Measurements from ENCODE around the gene CLVS2.

The CLVS2 gene, protein sequence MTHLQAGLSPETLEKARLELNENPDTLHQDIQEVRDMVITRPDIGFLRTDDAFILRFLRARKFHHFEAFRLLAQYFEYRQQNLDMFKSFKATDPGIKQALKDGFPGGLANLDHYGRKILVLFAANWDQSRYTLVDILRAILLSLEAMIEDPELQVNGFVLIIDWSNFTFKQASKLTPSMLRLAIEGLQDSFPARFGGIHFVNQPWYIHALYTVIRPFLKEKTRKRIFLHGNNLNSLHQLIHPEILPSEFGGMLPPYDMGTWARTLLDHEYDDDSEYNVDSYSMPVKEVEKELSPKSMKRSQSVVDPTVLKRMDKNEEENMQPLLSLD

DNA sequence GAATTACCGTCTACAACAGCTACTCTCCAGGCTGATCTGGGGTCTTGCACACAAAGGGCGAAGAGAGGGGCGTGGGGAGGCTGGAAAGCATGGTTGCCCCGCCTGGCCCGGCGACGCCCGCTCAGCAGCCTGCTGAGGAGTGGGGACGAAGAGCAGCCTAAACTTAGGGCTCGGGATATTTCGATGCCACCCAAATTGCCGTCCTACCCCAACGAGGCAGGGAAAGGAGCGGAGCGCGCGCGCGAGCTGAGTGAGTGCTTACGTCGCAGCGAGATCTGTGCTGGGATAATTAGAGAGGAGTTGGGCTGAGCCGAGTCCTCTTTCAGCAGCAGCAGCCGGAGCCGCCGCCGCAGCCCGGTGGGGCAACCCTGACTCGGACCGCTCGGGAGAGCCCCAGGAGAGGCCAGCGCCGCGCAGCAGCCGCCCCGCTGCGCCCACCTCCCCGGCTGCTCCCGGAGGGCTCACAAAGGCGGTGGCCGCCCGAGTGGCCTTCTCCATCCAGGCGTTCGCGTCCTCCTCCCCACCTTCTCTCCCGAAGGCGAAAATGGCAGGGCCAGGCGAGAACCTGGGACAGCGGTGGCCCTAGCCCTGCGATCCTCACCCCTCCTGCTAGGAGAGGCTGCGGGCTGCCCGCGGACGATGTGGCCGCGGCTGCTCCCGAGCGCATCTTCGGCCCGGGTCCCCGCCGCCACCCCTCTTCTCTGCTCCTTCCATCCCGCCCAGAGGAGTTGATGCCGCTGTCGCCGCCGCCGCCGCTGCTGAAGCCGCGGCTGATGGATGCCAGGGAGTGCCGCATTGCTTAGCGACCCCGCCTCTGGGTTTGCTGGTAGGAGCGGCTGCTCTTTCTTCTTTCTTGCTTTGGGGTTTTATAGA, at the start of gene CLVS2:
Gene CLVS2, plus strand, starts transcription at position 315 of the 873 bp plus-strand sequence. CDS start 1,543 bp downstream, outside the sequence.
- DNase-seq (ENCODE audit: low read depth, low spot score): peak; percentile 74

DNA sequence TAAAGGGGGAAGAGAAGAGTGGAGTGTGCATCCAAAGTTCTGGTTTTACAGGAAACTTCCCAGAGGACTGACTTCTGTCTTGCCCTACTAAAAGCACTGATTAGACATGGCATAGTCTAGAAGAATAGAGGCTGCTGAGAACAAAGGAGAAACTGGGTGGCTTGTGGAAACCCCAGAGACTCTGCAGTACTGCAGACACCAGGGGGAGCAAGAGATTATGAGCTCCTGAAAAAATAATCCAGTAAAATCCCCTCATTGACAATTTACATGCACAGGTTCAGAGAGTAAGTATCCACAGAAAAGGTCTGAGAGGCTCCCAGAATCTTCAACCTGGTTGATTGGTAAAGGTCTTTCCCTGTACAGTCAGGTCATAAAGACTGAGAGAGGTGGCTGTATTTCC, 48.7 kb upstream of the CLVS2 start:
- peak; percentile 51 for DNase-seq (ENCODE audit: low read depth, low spot score)

DNA sequence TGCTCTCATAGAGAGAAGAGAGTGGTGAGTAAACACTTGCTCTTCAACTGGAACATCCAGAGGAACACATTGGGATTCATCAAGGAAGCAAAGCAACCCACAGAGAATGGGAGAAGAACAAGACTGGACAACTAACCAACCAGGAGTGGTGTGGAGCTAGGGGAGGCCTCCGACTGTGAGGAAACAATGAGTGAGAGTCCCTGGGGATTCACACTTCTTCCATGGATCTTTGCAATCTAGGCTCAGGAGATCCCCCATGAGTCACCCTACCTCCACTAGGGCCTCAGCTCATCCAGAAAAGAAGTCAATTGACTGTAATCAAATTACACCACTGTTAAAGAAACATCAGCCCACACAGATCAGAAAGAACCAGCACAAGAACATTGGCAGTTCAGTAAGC, 42.3 kb upstream of the CLVS2 start:
- no peak for DNase-seq (ENCODE audit: low read depth, low spot score)

DNA sequence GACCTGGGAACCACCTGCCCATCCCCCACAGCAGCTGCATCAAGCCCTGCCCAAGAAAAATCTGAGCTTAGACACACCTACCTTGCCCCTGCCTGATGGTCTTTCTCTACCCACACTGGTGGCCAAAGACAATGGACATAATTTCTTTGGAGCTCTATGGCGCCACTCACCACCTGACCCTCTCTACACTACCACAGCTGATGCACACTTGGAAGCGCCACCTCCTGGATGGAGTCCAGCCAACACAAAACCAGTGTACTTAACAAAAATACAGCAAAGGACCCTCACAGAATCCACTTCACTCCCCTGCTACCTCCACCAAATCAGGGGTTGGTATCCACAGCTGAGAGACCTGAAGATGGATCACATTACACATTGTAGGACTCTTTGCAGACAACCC, 39.7 kb upstream of the CLVS2 start:
- DNase-seq (ENCODE audit: low read depth, low spot score): no peak

DNA sequence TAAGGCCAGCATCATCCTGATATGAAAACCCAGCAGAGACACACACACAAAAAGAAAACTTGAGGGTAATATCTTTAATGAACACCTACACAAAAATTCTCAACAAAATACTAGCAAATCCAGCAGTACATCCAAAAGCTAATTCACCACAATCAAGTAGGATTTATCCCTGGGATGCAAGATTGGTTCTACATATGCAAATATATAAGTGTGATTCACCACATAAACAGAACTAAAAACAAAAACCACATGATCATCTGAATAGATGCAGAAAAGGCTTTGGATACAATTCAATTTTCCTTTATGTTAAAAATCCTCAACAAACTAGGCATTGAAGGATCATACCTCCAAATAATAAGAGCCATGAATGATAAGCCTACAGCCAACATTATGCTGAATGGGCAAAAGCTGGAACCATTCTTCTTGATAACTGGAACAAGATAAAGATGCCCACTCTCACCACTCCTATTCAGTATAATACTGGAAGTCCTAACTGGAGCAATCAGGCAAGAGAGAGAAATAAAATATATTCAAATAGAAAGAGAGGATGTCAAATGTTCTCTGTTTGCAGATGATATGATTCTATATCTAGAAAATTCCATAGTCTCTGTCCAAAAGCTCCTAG, 33.9 kb upstream of the CLVS2 start:
- DNase-seq (ENCODE audit: low read depth, low spot score): no peak

DNA sequence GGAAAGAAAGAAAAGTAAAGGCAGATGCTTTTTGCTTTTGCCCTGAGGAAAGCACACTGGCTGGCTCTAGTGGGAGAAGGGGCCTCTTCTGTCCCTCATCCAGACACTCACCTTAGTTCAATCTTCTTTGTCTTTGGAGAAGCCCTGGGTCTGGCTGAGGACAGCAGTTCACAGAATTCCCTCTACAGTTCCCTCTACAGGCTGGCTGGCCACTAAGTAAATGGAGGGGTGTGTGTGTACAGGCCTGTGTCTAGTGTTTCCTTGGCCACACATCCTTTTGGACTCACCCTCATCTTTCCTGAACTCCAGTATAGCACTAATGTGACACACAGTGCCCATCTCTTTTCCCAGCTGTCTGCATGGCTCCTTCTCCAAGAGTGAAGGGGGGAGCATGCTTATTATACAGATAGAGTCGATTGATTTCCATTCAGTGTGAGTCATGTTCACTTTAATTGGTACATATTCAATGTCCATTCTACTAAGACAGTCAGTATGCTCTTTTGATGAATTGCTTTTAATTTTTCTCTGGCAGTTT, 26.0 kb upstream of the CLVS2 start:
- DNase-seq (ENCODE audit: low read depth, low spot score): no peak

DNA sequence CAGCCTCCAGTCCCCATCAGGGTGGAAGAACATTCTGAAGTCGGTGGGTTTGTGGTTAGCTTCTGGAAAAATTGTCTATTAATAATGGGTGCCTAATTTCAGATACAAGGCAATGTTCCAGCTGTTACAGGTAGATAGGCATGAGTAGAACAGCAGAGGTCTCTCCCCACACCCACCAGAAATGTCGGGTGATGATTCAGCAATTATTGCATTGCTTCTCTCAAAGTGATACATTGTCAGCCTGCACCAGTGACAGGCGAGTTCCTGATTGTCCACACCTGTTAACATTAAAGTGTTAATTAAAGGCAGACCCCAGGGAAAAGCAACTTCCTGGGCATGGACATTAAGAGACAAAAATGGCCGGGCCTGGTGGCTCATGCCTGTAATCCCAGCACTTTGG, 18.9 kb upstream of the CLVS2 start:
- no peak for DNase-seq (ENCODE audit: low read depth, low spot score)

DNA sequence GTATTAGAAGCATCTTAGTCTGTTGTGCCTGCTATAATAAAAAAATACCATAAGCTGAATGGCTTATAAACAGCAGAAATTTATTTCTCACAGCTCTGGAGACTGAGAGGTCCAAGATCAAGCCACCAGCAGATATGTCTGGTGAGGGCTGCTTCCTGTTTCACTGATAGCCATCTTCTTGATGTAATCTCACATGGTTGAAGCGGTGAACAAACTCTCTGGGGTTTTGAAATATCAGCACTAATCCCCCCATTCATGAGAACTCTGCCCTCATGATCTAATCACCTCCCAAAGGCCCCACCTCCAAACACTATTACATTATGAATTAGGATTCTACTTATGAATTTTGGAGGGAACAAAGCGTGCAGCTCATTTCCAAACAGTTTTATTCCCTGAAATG, 11.6 kb upstream of the CLVS2 start:
- no peak for DNase-seq (ENCODE audit: low read depth, low spot score)

DNA sequence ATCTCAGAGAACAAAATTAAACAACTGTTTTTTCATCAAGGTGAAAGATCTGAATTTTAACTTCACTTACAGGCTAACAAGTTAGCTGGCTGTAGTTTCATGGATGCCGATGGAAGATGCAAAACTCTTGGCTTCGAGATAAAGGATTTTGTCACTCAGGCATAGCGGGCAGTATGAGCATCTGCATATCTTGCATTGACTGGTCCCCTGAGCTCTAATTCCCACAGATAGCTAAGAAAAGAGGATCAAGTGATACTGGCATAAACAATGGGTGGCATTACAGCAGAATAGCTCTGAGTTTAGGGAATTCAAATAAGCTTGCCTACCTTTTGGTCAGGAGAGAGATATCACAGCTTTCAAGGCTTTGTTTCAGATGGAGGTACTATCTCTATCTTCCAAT, 1.8 kb upstream of the CLVS2 start:
- DNase-seq (ENCODE audit: low read depth, low spot score): no peak

DNA sequence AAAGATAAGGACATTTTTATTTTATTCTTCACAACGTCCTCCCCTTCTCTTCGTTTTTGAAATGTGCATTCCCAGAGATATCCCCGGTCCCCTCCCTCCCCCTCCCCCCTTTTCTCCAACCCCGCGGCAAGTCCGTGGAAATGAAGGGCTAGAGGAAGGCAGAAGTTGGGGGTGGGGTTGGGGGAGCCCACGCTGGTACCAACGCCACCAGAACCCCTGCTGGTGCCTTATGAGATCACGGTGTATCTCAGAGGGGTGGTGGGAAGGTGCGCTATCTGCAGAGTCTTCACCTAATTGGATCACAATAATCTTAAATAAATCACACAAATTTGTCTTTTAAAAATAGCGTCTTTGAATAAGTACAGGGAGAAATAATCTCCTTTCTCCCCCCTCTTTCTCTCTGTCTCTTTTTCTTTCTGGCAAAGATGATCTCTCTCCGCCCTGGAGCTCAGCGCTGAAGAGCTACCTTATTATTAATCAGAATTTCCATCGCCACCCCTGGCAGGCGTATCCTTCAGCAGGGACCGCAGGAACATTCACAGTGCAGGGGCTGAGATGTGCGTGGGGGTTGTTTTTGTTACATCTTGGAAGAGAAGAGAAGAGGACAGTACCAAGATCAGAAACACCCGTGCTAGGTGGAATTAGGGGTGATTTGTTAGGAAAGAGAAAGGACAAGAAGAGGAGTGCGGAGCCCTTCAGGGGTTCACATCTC, 915 bp downstream of the CLVS2 start:
- no peak for DNase-seq (ENCODE audit: low read depth, low spot score)

DNA sequence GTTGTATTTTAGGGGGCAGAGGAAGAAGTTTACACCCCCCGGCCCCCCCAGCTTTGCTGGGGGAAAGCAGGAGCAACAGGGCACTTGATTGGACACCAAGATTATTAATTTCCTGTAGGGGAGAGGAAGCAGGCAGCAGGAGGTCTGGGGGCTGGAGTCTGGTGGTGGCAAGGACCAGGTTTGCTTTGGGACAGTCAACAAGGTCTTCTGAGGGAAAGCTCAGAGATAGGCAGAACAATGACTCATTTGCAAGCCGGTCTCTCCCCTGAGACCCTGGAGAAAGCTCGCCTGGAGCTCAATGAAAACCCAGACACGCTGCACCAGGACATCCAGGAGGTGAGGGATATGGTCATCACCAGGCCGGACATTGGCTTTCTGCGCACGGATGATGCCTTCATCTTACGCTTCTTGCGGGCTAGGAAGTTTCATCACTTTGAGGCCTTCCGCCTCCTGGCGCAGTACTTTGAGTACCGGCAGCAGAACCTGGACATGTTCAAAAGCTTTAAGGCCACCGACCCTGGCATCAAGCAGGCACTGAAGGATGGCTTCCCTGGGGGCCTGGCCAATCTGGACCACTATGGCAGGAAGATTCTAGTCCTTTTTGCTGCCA, 1.6 kb downstream of the CLVS2 start:
- DNase-seq (ENCODE audit: low read depth, low spot score): no peak

DNA sequence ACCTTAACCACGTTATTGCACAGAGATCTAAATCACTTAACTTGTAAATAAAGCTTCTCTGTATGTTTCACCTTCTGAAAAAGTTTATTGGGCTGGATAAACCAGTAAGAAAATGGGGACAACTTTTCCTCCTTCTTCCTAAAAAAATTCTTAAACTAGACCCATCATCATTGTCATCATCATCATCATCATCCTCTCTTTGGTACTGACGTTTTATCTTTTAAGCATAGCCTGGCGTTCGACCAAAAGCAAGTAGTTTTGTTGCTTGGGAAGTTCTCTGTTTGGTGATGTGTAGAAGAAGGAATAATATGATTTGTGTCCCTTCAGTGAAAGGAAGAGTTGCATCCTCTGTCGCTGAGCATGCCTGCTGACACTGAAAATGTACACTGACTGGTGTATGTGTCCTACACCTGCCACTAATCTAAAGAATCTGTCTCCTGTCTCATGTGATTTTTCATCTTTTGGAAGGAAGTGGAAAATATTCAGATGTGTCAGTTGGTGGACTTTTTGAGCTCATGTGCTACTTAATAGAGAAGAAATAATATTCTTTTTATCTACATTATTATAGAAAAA, 2.5 kb downstream of the CLVS2 start:
- DNase-seq (ENCODE audit: low read depth, low spot score): no peak

DNA sequence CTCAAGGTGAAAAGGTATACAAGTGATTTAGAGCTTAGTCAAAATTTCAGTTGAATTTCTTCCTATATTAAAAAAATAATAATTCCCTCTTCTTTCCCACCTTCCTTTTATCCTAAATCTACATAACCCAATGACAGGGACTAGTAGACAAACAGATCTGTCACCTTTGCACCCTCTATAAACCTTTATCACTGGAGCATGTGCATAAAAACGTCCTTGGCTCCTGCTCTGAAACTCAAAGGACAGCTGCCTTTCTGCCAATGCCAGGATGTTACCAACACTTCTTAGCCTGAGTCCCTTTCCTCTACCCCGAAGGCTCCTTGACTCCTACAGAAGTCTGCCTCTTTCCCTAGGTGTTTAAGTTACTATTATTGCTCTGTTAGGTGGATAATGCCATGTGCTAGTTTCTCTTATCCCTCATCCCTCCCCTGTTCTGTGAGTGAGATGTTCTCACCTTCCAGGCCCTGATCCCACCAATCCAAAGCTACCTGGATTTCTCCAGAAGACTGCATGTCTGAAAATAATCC, 4.3 kb downstream of the CLVS2 start:
- DNase-seq (ENCODE audit: low read depth, low spot score): no peak

DNA sequence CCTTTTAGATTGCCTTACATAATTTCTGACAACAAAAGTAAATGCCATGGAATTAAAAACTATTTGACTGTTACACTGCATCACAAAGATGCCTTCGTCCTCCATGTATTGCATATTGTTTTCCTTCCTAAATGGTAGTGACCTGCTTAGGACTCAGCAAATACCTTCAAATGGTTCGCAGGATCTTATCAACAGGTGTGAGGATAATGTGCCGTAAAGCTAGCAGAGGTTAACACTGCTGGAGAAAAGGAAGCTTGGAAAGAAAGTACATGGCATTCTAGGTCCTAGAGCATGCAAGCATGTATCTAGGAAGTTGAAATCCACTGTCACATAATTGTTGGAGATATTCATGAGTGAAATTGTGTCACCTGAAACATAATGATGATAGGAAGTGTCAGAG, 5.5 kb downstream of the CLVS2 start:
- DNase-seq (ENCODE audit: low read depth, low spot score): no peak

DNA sequence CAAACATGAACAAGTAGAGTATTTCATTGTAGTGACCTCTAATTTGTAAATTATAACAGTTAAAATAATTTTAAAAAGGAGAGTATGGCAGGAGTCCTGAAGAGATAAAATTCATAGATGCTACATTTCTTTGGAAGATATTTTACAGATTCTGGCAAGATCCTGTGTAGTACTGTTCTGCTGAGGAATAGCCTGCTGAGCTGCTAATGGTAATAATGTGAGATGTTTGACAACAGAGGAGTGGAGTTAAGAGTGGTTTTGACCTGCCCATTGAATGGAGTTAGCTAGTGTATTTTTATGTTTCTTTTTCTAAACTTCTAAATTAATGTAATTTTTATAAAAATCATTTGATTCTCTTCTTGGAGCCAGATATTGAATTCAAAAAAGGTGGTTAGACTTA, 11.8 kb downstream of the CLVS2 start:
- no peak for DNase-seq (ENCODE audit: low read depth, low spot score)

DNA sequence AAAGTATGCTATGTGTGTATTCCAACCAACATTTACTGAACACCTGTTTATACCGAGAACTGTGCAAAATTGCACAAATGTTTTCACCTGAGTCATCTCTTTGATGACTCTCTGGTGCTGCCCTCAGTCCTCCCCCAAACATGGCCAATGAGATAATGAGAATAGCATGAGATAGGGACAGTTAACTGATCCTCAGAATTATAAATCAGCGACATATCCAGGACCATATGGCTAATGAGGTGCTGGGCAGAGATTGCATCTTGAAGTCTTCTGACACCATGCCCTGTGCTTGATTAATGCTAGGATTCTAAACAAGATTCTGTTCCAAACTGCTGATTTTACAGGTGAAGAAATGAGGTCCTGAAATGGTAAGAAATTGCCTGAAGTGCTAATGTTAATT, 13.0 kb downstream of the CLVS2 start:
- no peak for DNase-seq (ENCODE audit: low read depth, low spot score)

DNA sequence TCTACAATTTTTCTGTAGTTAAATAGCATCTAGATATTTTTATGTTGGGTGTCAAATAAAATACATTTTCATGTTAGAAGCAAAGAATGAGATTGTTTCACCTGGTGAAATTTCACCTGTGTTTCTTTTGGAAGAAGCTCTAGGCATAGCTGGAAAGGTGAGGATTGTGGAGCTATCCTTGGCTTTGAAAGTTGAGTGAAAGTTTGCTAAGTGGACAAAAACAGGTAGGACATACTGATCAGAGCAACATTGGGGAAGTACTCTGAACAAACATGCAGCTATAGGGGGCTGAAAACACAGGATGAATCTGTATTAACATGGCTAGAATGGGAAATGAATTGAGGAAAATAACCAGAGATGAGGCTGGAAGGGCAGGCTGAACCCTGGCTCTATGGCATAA, 18.8 kb downstream of the CLVS2 start:
- no peak for DNase-seq (ENCODE audit: low read depth, low spot score)

DNA sequence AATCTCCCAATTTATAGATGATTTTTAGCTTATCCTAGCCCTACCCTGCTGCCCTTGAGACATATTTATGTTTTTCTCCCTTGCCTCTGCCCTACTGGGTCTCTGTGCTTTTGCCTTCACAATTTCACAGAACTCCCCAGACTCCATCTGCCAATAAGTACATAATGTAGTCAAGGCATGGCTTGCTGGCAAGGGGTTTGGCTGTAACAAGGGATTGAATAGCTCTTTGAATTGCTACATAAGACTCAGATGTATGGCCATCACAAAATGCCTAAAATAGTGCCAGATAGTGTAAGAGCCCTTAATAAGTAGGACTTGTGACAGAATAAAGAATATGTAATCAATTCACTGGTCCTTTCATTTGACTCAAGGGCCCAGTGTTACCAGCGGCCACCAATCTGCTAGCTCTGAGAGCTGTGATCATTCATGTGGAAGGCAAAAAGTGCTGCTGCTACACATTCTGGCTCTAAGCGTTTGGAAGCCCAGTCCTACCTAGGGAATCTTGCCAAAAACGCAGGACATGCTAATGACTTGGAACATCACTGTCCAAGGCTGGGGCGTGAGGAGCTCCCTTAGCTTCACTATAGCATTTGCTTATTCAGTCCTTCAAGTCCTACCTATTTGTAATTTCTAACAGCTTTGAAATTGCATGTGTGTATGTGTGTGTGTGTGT, 20.5 kb downstream of the CLVS2 start:
- DNase-seq (ENCODE audit: low read depth, low spot score): peak; percentile 52

DNA sequence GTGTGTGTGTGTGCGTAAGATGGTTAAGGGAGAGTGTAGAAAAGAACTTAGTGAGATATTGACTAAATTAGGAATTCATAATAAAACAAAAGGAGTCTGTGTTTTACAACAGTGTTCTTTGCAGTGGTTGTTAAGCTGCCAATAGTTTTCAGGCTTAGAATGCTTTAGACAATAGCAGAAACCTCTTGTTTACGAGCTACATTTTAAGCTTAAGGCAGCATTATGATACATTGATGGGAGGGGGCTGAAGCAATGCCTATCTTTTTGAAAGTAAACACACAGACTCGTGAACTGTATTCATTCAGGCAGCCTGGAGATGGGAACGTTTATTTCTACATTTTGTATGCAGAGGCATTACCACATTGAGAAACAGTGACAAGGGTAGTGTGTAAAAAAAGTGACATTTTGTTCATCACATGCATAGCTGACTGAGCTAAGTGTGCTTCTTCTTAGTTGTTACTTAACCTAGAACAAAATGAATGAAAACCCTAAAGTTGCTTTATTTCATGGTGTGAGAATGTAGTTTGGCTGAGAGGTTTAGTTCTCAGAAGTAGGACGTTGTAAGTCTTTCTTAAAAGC, 21.2 kb downstream of the CLVS2 start:
- DNase-seq (ENCODE audit: low read depth, low spot score): peak; percentile 3

DNA sequence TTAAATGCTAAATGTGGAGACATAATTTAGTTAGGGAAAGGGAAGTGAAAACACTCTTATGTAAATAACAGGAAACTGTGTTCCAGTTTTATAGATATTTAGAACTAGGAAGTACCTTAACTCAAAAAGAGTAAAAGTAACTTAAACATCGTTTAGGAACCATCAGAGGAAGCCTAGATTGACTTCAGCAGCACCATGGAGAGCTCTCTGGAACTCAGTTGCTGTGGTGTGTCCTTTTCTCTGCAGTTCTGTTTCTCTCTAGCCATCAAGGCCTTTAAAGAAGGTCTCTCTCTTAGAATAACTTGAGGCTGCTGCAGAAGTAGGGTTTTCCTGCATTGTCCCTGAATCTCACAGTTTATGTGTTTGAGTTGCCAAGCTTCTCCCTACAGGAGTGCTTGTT, 26.9 kb downstream of the CLVS2 start:
- peak; percentile 58 for DNase-seq (ENCODE audit: low read depth, low spot score)

Measured in astrocyte of the hippocampus (primary cell).